WERI-Rb-1 (cell line): ENCODE results near the gene CPLX1.
"Not testable (repeated sequence)": the region's sequence is repeated elsewhere in the genome, so short reads cannot be mapped to it uniquely, and the experiment has no call there.

Experiments
- DNase-seq: peaks from one replicate; pipeline ENCODE4 v3.0.0-alpha.2; 2020
- H3K27ac ChIP-seq: fragments of 250-450 bp; sonication (Bioruptor Pico); 2 replicates; pipeline ENCODE4 v1.5.1; 2020; ENCODE audit warnings: mild to moderate bottlenecking, moderate library complexity
- H3K27me3 ChIP-seq: fragments of 250-450 bp; sonication (Bioruptor Pico); 2 replicates; pipeline ENCODE4 v1.5.1; 2021; ENCODE audit warnings: mild to moderate bottlenecking, low read depth, moderate library complexity; ENCODE audit not compliant: insufficient read depth, severe bottlenecking
- H3K36me3 ChIP-seq: fragments of 250-450 bp; sonication (Bioruptor Pico); 2 replicates; pipeline ENCODE4 v1.5.1; 2020; ENCODE audit warnings: mild to moderate bottlenecking, moderate library complexity
- H3K4me3 ChIP-seq: 2 replicates; pipeline ENCODE4 v1.5.1; 2011; ENCODE audit warnings: low read depth, mild to moderate bottlenecking, control low read depth, low read length
- H3K9me3 ChIP-seq: fragments of 250-450 bp; sonication (Bioruptor Pico); 2 replicates; pipeline ENCODE4 v1.5.1; 2021; ENCODE audit warnings: mild to moderate bottlenecking, moderate library complexity; ENCODE audit not compliant: severe bottlenecking
- TF ChIP-seq, protein P1 (sequence below): IDR thresholded peaks from 2 replicates; pipeline ENCODE4 v1.5.1; 2011; ENCODE audit warnings: low read depth, mild to moderate bottlenecking, control low read depth, inconsistent platforms, low read length

The CPLX1 gene

GRCh38 chr4:808860-809570 is 16.9 kb downstream of the CPLX1 start:
- Histone ChIP-seq H3K9me3 (peaks cover 4% of the 10 kb centered on the region), H3K36me3 (peaks cover 72% of the 10 kb centered on the region), H3K27me3 (no peaks in the 10 kb centered on the region), H3K27ac (no peak overlapping the region), H3K4me3 (no peak overlapping the region)
- no peak for DNase-seq
- TF ChIP-seq, protein P1, sequence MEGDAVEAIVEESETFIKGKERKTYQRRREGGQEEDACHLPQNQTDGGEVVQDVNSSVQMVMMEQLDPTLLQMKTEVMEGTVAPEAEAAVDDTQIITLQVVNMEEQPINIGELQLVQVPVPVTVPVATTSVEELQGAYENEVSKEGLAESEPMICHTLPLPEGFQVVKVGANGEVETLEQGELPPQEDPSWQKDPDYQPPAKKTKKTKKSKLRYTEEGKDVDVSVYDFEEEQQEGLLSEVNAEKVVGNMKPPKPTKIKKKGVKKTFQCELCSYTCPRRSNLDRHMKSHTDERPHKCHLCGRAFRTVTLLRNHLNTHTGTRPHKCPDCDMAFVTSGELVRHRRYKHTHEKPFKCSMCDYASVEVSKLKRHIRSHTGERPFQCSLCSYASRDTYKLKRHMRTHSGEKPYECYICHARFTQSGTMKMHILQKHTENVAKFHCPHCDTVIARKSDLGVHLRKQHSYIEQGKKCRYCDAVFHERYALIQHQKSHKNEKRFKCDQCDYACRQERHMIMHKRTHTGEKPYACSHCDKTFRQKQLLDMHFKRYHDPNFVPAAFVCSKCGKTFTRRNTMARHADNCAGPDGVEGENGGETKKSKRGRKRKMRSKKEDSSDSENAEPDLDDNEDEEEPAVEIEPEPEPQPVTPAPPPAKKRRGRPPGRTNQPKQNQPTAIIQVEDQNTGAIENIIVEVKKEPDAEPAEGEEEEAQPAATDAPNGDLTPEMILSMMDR = no peak

- Histone ChIP-seq H3K27ac (no peak overlapping the region), H3K4me3 (no peak overlapping the region), H3K27me3 (no peaks in the 10 kb centered on the region), H3K36me3 (peaks cover 75% of the 10 kb centered on the region), H3K9me3 (peaks cover 4% of the 10 kb centered on the region)
- no peak for DNase-seq
- TF ChIP-seq, protein P1 = no peak
These were observed 18.1 kb downstream of the CPLX1 start for GRCh38 chr4:807792-808191.

- DNase-seq, H3K9me3 ChIP-seq, H3K4me3 ChIP-seq, H3K27me3 ChIP-seq, H3K27ac ChIP-seq: not testable (repeated sequence)
- H3K36me3 ChIP-seq = peaks cover 75% of the 10 kb centered on the region
These were observed 18.9 kb downstream of the CPLX1 start for GRCh38 chr4:806979-807378.

DNA sequence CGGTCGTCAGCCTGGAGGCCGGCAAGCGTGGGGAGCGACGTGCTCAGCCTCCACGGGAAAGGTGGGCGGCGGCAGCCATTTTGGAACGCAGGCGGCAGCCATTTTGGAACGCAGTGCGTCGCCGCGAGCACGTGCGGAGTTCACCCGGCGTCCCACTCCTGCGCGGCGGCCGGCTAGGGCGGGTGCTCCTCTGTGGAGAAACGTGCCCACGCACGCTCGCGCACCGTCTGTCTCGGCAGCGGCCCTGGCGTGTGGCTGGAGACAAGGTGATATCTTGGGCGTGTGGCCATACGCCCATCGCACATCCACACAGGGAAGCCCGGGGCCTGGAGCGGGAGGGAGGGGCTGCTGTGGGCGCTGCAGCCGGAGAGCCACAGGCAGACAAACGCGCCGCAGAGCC is 21.1 kb downstream of the CPLX1 start:
- TF ChIP-seq, protein P1 = no peak
- H3K27me3 ChIP-seq = no peaks in the 10 kb centered on the region
- no peak overlapping the region for H3K4me3 ChIP-seq
- no peak for DNase-seq
- H3K36me3 ChIP-seq = peaks cover 72% of the 10 kb centered on the region
- no peak overlapping the region for H3K27ac ChIP-seq
- peaks cover 6% of the 10 kb centered on the region for H3K9me3 ChIP-seq

GRCh38 chr4:803884-804283 is 22.0 kb downstream of the CPLX1 start:
- Histone ChIP-seq H3K36me3 (peaks cover 82% of the 10 kb centered on the region), H3K27ac (no peak overlapping the region), H3K27me3 (no peaks in the 10 kb centered on the region), H3K4me3 (no peak overlapping the region), H3K9me3 (peaks cover 6% of the 10 kb centered on the region)
- DNase-seq = no peak
- TF ChIP-seq, protein P1 = no peak

- DNase-seq = no peak
- peaks cover 3% of the 10 kb centered on the region for H3K9me3 ChIP-seq
These were observed 24.3 kb downstream of the CPLX1 start for GRCh38 chr4:801436-802124.

More at GRCh38 chr4:801436-802124, 24.3 kb downstream of the CPLX1 start:
- Histone ChIP-seq H3K4me3 (no peak overlapping the region), H3K36me3 (peaks cover 78% of the 10 kb centered on the region), H3K27ac (no peak overlapping the region), H3K27me3 (no peaks in the 10 kb centered on the region)
- TF ChIP-seq, protein P1 = no peak
